MM.1S (cell line): Measurements from ENCODE around the gene RFTN1.

Experiments
- DNase-seq: peaks from one replicate; pipeline ENCODE4 v3.0.0-alpha.2; 2015
- H2AFZ ChIP-seq: fragments of 300-600 bp; sonication (generic); 2 replicates; pipeline ENCODE4 v1.6.0; 2016; ENCODE audit warnings: antibody characterized with exemption, low read length
- H3F3A ChIP-seq: fragments of 300-600 bp; sonication (generic); 2 replicates; pipeline ENCODE4 v1.6.1; 2016; ENCODE audit warnings: mild to moderate bottlenecking, antibody characterized with exemption, low read length, moderate library complexity, mixed read lengths; ENCODE audit not compliant: insufficient read depth
- H3K27ac ChIP-seq: fragments of 300-600 bp; sonication (generic); 2 replicates; pipeline ENCODE4 v1.5.1; 2016; ENCODE audit warnings: mild to moderate bottlenecking, low read length
- H3K27me3 ChIP-seq: fragments of 300-600 bp; sonication (generic); replicated peaks from 2 replicates; pipeline ENCODE4 v1.6.0; 2016; ENCODE audit warnings: low read length; ENCODE audit not compliant: insufficient read depth
- H3K36me3 ChIP-seq: fragments of 300-600 bp; sonication (generic); replicated peaks from 2 replicates; pipeline ENCODE4 v1.6.1; 2016; ENCODE audit warnings: mild to moderate bottlenecking, low read length, mixed read lengths; ENCODE audit not compliant: insufficient read depth
- H3K4me1 ChIP-seq: fragments of 300-600 bp; sonication (generic); 2 replicates; pipeline ENCODE4 v1.6.1; 2016; ENCODE audit warnings: low read length, mixed read lengths
- H3K4me2 ChIP-seq: fragments of 300-600 bp; sonication (generic); 2 replicates; pipeline ENCODE4 v1.6.0; 2016; ENCODE audit warnings: low read depth, low read length
- H3K4me3 ChIP-seq: fragments of 300-600 bp; sonication (generic); 2 replicates; pipeline ENCODE4 v1.5.1; 2016; ENCODE audit warnings: low read length, mixed read lengths
- H3K79me2 ChIP-seq: fragments of 300-600 bp; sonication (generic); 2 replicates; pipeline ENCODE4 v1.6.1; 2016; ENCODE audit warnings: mixed run types, low read length, mixed read lengths
- H3K9ac ChIP-seq: fragments of 300-600 bp; sonication (generic); 2 replicates; pipeline ENCODE4 v1.6.1; 2016; ENCODE audit warnings: low read length, mixed read lengths
- H3K9me2 ChIP-seq: fragments of 300-600 bp; sonication (generic); replicated peaks from 2 replicates; pipeline ENCODE4 v1.6.1; 2016; ENCODE audit warnings: mild to moderate bottlenecking, low read length, mixed read lengths; ENCODE audit not compliant: insufficient read depth
- H3K9me3 ChIP-seq: fragments of 300-600 bp; sonication (generic); replicated peaks from 2 replicates; pipeline ENCODE4 v1.6.1; 2016; ENCODE audit warnings: mild to moderate bottlenecking, low read length, mixed read lengths; ENCODE audit not compliant: insufficient read depth
- H4K20me1 ChIP-seq: fragments of 300-600 bp; sonication (generic); 2 replicates; pipeline ENCODE4 v1.6.1; 2016; ENCODE audit warnings: mild to moderate bottlenecking, low read length, moderate library complexity, mixed read lengths; ENCODE audit not compliant: insufficient read depth
- EZH2 ChIP-seq: fragments of 300-600 bp; sonication (generic); optimal IDR thresholded peaks from 2 replicates; pipeline ENCODE3; 2017; ENCODE audit warnings: low read depth, mild to moderate bottlenecking, antibody characterized with exemption, low read length, mixed read lengths
- EZH2phosphoT487 ChIP-seq: fragments of 300-600 bp; sonication (generic); IDR thresholded peaks from 2 replicates; pipeline ENCODE4 v1.6.1; 2018; ENCODE audit warnings: antibody characterized with exemption, low read length
- TF ChIP-seq, protein P1 (sequence below): fragments of 300-600 bp; sonication (generic); IDR thresholded peaks from 2 replicates; pipeline ENCODE4 v1.5.1; 2016; ENCODE audit warnings: antibody characterized with exemption, low read length, mixed read lengths

RFTN1 gene

GRCh38 chr3:16347548-16347947 lies 166.0 kb downstream of the RFTN1 start:
- TF ChIP-seq EZH2 (no peak), EZH2phosphoT487 (no peak)
- TF ChIP-seq, protein P1, sequence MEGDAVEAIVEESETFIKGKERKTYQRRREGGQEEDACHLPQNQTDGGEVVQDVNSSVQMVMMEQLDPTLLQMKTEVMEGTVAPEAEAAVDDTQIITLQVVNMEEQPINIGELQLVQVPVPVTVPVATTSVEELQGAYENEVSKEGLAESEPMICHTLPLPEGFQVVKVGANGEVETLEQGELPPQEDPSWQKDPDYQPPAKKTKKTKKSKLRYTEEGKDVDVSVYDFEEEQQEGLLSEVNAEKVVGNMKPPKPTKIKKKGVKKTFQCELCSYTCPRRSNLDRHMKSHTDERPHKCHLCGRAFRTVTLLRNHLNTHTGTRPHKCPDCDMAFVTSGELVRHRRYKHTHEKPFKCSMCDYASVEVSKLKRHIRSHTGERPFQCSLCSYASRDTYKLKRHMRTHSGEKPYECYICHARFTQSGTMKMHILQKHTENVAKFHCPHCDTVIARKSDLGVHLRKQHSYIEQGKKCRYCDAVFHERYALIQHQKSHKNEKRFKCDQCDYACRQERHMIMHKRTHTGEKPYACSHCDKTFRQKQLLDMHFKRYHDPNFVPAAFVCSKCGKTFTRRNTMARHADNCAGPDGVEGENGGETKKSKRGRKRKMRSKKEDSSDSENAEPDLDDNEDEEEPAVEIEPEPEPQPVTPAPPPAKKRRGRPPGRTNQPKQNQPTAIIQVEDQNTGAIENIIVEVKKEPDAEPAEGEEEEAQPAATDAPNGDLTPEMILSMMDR: no peak
- Histone ChIP-seq H2AFZ (no peak overlapping the region), H3K27me3 (no peaks in the 10 kb centered on the region), H3K9me2 (no peaks in the 10 kb centered on the region), H3K4me1 (no peaks in the 10 kb centered on the region), H3K36me3 (no peaks in the 10 kb centered on the region), H3K4me2 (no peak overlapping the region), H3K9me3 (no peaks in the 10 kb centered on the region), H3K79me2 (no peaks in the 10 kb centered on the region), H3K27ac (no peak overlapping the region), H3F3A (no peaks in the 10 kb centered on the region), H3K9ac (no peak overlapping the region), H4K20me1 (no peaks in the 10 kb centered on the region), H3K4me3 (no peak overlapping the region)
- no peak for DNase-seq

DNA sequence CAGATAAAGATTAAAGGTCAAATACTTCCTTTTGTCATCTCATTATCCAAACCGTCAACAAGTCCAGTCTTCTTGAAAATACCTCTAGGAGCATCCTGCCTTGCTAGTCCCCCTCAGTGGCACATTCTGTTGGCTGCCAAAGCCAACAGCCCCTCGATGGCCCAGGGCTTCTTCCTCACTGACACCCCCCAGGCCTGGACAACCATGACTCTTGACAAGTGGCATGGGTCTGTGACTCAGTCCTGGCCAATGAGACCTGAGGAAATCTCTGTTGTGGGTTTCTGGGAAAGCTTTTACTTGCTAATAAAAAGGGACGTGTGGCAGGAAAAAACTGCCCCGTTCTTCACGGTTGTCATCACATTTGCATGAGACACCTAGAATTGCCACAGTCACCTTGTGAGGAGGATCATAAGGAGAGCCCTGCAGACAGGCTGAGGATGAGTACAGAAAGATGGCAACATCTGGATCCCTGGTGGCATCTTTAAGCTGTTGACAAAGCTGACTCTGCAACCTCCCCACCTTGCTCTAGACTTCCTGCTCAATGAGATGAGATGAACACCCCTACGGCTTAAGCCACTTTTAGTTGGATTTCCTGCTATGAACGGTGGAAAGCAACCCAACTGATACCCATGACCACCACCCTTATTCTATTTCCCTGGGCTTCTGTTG lies 167.0 kb downstream of the RFTN1 start:
- Histone ChIP-seq H3K9ac (no peak overlapping the region), H3K79me2 (no peaks in the 10 kb centered on the region)

GRCh38 chr3:16343101-16343500 lies 170.4 kb downstream of the RFTN1 start:
- no peaks in the 10 kb centered on the region for H3K36me3 ChIP-seq
- TF ChIP-seq EZH2phosphoT487 (no peak), EZH2 (no peak)
- TF ChIP-seq, protein P1: no peak
- H3K27me3 ChIP-seq: no peaks in the 10 kb centered on the region
- H3K79me2 ChIP-seq: no peaks in the 10 kb centered on the region
- no peak overlapping the region for H3K9ac ChIP-seq
- H3F3A ChIP-seq: no peaks in the 10 kb centered on the region
- H2AFZ ChIP-seq: no peak overlapping the region
- no peaks in the 10 kb centered on the region for H3K9me2 ChIP-seq
- H3K4me1 ChIP-seq: no peaks in the 10 kb centered on the region
- H3K4me2 ChIP-seq: no peak overlapping the region
- no peak overlapping the region for H3K27ac ChIP-seq
- no peak for DNase-seq
- no peaks in the 10 kb centered on the region for H4K20me1 ChIP-seq
- no peak overlapping the region for H3K4me3 ChIP-seq
- H3K9me3 ChIP-seq: no peaks in the 10 kb centered on the region

More for the DNA sequence above, 167.0 kb downstream of the RFTN1 start:
- Histone ChIP-seq H3K4me3 (no peak overlapping the region), H4K20me1 (no peaks in the 10 kb centered on the region), H3K9me3 (no peaks in the 10 kb centered on the region), H3K4me2 (no peak overlapping the region), H3K9me2 (no peaks in the 10 kb centered on the region), H3F3A (no peaks in the 10 kb centered on the region), H3K4me1 (no peaks in the 10 kb centered on the region), H2AFZ (no peak overlapping the region), H3K36me3 (no peaks in the 10 kb centered on the region), H3K27ac (no peak overlapping the region), H3K27me3 (no peaks in the 10 kb centered on the region)
- no peak for DNase-seq
- TF ChIP-seq EZH2 (no peak), EZH2phosphoT487 (no peak)
- TF ChIP-seq, protein P1: no peak
